RPMI7951 (cell line): Measurements from ENCODE around the gene HTR3D. TPM values are rescaled to one million over a fixed set of nuclear protein-coding genes. Genes with fewer than 3 reads are reported as not detected.
A peak's percentile ranks its signal among the peaks of the same experiment; 100 is the strongest.
"Not testable (repeated sequence)": the region's sequence is repeated elsewhere in the genome, so short reads cannot be mapped to it uniquely, and the experiment has no call there.

Experiments used
- DNase-seq: peaks from one replicate; pipeline ENCODE4 v3.0.0-alpha.2; 2012; ENCODE audit warnings: low read depth
- total RNA-seq: library from RNA; depleted of rRNA; stranded (reverse); fragments of >200 nt; shearing (Covaris generic); gene quantifications from 2 replicates; pipeline ENCODE4 v1.2.3, GENCODE V29; 2014; rRNA removed

HTR3D gene
- not detected in 2 replicates for total RNA-seq

DNA sequence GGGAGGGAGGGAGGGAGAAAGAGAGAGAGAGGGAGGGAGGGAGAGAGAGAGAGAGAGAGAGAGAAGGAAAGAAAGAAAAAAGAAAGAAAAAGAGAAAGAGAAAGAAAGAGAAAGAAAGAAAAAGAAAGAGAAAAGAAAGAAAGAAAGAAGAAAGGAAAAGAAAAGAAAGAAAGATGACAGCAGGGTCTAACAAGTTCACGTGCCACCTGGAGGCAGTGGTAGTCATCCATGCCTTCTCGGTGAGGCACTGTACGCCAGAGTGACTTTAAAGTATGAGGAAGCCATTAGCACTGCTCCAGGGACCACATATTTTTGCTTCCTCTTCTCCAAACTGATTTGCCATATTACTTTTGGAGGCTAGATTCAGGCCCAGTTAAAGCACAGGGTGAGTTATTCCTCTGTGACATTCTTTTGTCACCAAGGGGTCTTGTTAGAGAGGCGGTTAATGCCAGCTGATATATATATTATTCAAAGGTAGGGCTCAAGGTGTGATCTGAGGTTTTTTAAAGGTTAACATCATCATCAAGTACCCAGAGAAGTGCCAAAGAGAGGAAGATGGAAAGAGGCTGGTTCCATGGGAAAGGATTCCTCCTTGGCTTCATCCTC is at the start of gene HTR3D:
Gene HTR3D (plus strand): TSS at position 556 of the 606 bp plus-strand sequence. CDS start 0 bp downstream, at position 556.
- DNase-seq = no peak

DNA sequence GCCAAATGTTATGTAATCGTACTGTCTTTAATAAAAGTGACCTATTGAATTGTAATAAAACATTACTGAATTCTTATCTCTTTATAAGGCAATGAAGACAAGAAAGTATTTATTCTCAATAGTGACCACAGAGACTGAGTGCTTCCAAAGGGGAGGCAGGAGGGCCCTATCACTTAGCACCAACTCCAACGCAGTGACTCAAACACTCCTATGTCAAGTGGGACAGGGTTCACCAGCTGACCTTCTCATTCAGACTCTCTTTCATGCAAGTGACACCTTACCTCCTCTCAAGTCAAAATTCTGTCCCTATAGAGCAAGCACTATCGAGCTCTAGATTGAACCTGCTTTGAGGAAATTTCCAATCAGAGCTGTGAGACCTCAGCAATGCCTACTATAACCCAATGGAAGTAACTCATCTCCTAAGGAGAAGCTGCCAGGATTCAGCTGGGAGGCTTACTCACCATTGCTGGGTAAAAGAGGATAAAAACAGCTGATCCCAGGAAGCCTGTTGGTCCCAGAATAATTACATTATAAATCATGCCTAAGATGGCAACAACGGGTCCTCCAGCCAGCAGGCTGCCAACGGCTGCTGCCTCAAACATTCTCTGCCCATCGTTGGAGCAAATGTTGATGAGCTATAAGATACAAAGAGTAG is 49.4 kb upstream of the HTR3D start:
- DNase-seq = no peak

DNA sequence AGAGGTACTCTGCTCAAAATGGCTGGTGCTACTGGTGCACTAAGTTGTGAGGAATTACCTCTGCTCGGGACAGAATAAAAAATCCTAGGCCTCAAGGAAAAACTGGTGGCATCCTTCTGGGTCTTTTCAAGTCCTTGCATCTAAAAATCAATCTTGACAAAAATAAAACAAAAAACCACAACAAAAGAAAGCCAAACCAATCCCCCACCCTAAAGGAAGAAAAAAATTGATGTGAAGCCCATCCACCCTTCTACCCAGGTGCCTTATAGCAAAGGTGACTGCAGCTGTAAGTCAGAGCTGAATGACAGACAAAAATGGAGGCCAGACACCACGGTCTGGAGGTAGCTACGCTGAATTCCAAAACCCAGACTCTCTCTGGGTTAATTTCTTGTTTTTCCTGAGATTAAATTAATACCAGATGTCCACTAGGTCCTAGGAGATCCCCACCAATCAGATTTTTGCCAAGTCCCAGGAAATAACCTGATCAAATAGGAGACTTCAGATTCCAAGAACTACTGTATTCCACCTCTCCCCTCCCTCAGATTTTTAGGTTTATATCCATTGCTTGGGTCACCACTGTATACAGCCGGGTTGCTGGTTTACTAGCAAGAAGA is 47.3 kb upstream of the HTR3D start:
- DNase-seq = no peak

DNA sequence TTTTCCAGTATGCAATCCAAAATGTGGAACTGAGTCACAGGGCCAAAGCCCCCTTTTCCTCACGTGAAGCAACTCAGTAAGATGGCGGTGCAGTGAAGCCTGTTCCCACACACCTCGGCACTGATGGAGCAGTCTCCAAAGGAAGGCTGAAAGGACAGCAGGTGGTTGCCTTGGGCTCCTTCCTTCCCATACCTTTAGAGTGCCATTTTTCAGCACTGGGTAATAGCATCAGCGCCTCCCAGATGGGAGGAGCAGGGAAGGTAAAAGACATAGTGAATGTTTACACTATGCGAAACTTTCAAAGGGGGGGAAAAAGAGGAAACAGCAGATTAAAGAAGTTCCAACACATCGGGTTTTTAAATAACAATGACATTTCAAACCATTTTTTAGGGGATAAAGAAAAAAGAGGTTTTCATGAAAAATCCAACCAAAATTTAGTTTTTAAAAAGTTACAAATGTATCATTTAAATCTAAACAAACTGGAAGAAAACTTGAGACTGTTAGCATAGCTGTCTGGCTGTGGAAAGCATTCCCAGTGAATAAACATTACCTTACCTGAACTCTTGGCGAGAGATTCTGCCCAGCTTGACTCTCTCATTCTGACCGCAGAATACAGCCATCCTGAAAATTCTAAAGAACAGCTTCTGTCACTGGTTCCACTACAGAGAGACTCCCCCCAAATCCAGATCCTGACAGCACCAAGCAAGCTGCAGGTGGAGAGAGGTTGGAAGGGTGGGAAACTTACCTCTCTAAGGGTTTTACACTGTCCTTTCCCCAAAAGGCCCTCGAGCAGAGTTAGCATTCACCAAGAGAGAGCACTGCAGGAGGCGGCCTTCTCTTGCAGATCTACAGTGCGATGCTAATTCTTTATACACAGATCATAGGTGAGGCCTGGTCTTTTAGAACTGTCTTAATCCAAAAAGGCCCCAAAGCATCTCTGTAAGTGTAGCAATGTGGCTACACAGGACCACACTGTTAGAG is 46.5 kb upstream of the HTR3D start:
- no peak for DNase-seq

GRCh38 chr3:183987000-183987600 is 44.4 kb upstream of the HTR3D start:
- DNase-seq = no peak

DNA sequence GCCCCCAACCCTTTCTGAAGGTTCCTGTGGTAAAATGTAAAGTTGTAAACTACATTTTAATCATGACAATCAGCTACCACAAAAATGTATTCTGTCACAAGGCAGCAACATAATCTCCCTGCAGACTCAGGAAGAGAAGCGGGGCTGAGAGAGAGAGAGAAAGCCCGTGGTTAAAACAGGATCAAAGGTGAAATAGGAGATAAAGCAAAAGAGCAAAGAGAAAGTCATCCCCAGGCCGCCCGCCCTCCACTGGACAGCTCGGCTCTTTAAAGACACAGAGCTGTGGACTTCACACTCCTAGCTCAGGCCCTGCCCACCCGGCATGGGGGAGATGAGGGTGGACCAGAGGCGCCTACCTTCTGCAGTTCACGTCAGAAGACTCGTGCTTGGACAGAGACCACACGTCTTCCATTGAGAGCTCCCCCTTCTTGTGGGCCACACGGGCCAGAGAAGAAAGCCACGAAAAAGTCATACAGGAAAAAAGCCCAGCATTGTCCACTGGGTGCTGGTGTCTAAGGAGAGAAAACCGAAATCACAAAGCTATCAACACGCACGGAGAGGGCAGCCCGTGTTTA is 43.2 kb upstream of the HTR3D start:
- DNase-seq = no peak

DNA sequence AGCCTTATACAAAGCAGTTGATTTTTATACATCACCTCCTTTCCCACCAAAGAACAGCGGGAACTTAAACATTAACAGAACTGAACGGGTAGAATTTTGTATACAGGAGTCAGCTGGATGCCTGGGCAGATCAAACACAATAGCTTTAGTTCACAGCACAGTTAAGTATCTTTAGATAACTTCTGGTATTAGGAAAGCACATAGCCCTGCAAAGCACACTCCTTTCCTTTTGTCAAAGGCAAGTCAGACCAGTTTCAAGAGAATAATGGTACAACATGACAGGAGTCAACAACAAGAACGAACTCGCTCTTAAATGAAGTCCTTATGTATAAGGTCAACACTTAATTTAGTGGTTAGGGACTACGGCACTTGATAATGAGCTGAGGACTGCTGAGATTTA is 40.1 kb upstream of the HTR3D start:
- DNase-seq = no peak

- DNase-seq = no peak
Measured at GRCh38 chr3:184001761-184002160, 29.8 kb upstream of the HTR3D start.

DNA sequence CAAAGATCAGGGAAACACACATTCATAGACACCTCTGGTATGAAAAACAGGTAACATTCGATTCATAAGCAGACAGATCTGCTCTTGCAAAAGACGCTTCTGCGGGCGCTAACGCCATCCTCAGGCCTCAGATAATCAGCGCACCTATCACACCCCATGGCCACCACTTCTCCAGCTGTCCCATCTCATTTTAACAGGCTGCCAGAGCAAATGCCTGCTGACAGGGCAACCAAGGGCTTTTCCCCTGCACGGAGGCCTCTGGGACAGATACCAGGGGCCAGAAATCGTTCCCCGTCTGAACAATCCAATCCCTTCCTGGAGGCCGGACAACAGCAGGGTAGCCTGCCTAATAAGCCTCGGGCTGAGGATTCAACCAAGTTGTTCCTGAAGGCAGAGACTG is 29.1 kb upstream of the HTR3D start:
- DNase-seq = no peak

GRCh38 chr3:184003187-184003967 is 28.2 kb upstream of the HTR3D start:
- no peak for DNase-seq

DNA sequence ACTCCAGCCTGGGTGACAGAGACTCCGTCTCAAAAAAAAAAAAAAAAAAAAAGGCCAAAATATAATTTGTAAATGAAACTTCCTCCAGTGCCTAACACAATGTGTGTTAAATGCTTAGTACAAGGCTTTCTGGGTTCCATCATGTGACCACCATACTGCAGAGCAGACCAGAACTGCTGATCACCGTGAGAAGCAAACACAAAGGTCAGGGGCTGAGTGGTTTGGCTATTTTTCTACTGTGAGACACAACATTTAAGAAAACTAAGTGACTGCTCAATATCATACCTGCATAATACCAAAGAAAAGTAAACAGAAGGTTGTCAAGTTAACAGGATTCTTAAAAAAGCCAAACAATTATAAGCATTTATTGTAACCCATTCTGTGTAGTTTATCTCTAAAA is 27.1 kb upstream of the HTR3D start:
- DNase-seq = no peak

DNA sequence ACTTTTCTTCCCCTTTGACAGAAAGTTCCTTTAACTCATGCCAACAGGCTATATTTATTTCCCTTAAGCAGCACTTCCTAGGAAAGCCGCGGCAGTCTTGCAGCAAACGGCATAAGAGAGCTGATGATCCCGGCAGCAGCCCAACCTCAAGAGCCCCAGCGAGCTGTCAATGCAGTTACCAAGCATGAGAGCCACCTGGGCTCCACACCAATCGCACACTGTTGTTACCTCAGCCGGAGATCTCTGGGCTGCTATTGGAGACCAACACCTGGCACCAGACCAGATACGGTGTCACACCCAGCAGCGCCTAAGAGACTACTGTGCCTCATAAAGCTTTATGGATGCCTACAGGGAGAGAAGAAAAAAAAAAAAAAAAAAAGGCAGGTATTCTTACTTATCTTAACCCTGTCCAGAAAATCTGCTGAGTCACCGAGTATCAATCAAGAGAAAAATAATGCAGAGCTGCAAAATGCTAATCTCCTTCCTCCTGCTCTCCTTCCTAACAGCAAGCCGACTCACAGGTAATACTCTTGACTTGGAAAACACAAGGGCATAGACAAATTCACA is 25.5 kb upstream of the HTR3D start:
- DNase-seq = peak; percentile 67

DNA sequence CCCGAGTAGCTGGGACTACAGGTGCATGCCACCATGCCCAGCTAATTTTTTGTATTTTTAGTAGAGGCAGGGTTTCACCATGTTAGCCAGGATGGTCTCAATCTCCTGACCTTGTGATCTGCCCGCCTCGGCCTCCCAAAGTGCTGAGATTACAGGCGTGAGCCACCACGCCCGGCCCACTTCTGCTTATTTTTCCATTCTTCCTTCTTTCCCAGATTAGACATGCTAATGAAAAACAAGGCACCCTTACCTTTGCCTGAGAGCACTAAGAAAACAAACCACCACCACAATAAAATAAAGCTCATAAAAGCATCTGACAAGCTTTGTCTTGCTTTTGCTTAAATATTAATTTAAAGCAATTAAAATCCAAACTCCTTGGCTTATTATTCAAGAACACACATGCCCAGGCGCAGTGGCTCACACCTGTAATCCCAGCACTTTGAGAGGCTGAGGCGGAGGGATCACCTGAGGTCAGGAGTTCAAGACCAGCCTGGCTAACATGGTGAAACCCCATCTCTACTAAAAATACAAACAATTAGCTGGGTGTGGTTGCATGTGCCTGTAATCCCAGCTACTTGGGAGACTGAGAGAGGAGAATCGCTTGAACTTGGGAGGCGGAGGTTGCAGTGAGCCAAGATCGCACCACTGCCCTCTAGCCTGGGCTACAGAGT is 24.3 kb upstream of the HTR3D start:
- DNase-seq = not testable (repeated sequence)

GRCh38 chr3:184008161-184008560 is 23.4 kb upstream of the HTR3D start:
- no peak for DNase-seq

DNA sequence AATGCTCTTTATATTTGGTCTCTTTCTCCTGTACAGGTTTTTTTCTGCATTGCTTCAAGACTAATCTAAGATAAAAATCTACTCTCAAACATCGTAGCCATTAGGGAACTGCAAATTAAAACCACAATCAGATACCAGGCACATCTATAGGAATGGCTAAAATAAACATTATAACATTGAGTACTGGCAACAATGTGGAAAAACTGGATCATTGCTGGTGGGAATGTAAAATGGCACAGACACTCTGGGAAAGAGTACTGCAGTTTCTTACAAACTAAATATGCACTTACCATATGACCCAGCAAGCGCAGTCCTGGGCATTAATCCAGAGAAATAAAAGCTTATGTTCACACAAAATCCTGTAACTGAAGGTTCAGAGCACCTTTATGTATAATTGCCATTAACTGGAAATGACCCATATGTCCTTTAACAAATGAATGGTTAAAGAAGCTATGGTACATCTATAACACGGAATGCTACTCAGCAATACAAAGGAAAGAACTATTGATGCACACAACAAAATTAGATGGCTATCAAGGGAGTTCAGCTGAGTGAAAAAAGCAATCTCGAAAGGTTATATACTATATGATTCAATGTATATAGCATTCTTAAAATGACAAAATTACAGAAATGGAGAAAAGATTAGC is 20.2 kb upstream of the HTR3D start:
- DNase-seq = no peak

DNA sequence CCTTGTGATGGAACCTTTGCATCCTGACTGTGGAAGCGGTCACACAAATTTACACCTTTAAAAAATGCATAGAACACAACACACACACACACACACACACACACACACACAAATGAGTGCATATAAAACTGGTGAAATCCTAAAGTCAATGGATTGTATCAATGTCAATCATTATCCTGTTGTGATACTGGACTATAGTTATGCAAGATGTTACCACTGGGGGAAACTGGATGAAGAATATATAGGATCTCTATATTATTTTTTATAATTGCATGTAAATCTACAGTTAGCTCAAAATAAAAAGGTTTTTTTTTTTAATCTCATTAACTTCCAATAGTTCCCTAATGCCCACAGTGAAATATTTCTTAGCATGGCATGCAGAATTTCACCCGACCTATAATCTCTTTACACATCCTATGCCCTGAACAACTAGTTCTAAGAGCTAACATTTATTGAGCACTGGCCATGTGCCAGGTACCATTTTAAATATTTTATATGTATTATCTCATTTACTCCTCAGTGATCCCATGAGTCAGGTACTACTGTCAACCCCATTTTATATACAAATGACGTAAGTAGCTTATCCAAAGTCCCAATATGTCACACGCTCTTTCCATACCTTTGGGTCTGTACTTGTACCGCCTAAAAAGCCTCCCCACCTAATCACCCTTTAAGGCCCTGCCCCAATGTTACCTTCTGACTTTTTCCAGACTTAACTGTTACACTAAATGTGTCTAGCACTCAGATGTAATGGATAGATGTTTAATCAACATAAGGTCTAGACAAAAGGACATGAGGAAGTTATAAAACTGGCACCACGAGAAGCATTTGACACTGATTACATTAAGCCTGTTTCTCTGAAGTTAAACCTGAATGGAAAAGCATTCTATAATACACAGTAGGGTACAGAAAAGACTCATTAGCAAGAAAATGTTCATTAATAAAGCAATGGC is 19.3 kb upstream of the HTR3D start:
- no peak for DNase-seq

GRCh38 chr3:184015381-184016019 is 16.0 kb upstream of the HTR3D start:
- DNase-seq = no peak
